Measurements from ENCODE around the gene KIRREL3.

DNA sequence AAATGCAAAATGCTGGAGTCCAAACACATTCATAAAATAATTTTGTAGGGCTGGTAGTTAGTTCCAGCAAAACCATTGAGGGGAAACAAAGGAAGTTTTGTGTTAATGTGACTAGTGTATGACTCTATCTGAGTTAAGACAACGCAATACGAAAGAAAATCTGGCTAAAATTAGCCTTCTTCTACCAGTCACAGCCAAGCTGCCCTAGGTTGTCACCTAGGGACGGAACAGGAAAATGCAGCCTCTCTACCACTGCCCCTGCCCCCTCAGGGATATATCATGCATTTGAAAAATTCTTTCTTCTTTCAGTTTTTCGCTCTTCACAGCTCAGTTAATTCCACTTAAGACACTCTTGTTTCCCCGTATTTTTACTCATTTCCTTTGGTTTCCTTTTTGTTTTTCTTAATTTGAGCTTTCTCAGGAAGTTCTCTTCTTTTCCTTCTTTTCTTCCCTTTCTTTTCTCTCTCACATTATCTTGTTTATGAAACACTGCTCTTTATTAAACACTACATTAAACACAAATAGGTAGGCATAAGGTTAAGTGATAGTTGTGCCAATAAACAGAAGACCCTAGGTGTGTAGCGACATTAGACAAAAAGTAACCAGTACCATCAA is 30.6 kb downstream of the KIRREL3 start:
- no peak for TF ChIP-seq EZH2 (IDR thresholded peaks at IDR 0.05; ENCODE audit: insufficient read depth, poor library complexity, severe bottlenecking)
- TF ChIP-seq EZH2phosphoT487 (IDR thresholded peaks at IDR 0.05; ENCODE audit: insufficient read depth, low read depth): no peak
